HG02678 (cell line): ENCODE measurements around the gene VASN.
"Not testable (repeated sequence)": the region's sequence is repeated elsewhere in the genome, so short reads cannot be mapped to it uniquely, and the experiment has no call there.

Experiments
- ATAC-seq: cut with Tn5 transposase; IDR thresholded peaks from one replicate; pipeline ENCODE4 v1.9.1; 2021; ENCODE audit warnings: mild to moderate bottlenecking, moderate library complexity; ENCODE audit not compliant: unreplicated experiment

Gene VASN

DNA sequence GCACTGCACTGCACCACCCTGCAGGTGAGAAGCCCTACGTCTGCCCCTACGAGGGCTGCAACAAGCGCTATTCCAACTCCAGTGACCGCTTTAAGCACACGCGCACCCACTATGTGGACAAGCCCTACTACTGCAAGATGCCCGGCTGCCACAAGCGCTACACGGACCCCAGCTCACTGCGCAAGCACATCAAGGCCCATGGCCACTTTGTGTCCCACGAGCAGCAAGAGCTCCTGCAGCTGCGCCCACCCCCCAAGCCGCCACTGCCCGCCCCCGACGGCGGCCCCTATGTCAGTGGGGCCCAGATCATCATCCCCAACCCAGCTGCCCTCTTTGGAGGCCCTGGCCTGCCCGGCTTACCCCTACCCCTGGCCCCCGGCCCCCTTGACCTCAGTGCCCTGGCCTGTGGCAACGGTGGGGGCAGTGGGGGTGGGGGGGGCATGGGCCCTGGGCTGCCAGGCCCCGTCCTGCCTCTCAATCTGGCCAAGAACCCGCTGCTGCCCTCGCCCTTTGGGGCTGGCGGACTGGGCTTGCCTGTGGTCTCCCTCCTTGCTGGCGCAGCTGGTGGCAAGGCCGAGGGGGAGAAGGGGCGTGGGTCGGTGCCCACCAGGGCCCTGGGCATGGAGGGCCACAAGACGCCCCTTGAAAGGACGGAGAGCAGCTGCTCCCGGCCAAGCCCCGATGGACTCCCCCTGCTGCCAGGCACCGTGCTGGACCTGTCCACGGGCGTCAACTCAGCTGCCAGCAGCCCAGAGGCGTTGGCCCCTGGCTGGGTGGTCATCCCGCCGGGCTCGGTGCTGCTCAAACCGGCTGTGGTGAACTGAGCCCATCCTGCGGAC, 34.7 kb upstream of the VASN start:
- ATAC-seq = no peak

DNA sequence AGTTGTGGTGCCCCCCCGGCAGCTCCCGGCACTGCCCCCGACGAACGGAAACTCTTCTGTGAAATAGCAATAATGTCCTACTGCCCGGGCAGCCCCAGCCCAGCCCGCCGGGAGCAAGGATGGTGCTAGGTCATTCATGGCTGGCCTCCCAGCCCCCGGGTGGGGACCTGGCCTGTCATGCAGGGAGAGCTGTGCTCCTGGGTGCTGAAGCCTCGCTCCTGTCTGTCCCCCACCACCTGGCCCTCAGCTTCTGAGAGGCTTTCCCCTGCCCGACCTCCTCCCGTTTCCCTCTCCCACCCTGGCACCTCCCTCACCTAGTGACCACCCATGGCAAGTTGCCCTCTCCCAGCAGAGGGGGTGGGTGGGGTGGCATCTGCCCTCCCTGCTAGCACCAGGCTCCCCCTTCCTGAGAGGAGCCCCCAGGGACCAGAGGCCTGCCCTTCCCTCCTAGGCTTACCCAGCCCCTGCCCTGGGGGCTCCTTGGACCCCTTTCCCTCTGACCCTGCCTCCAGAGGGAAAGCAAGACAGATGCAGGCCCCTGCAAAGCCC, 34.0 kb upstream of the VASN start:
- no peak for ATAC-seq

DNA sequence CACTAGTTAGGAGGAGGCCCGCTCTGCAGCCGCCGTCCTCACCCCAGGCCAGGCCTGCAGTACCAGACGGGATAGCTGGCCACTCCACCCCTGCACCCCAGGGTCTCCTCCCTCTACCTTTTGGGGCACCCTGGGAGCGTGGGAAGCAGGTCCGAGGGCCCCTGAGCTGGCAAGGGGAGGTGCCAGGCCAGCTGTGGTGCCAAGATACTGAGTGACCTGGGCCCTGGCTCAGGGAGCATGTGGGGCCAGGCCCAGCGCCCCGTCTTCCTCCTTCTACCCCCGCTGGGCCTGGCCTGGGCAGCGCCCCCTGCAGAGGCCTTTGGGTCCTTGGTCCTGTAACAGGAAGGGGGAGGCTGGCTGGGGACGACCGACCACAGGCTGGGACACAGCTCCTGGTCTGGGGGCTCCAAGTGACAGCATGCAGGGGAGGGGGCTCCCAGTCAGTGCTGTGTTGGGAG, 33.5 kb upstream of the VASN start:
- no peak for ATAC-seq

DNA sequence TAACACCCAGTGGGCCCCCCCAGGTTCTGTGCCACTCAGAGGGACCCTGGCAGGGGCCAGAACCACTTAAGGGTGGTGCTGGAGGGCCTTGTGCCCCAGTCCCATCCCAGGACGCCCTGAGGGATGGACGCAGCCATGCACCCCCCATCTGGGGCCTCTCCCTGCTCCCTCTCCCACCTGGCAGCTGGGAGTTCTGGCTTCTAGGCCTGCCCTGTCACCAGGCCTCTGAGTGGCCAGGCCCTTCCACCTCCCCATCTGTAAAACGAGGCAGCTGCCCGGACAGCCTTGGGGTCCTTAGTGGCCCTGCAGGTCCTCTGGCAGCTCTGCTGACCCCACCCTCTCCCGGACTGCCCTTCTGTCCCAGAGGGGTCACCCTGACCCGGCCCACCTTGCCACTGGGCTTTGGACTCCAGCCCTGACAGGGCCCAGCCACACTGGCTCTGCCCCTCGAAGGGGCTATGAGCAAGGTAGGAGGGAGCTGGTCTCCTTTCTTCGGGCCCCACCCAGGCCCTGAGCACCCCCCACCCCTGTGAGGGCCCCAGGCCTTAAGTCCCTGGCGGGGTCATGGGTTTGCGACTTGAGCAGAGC, 32.8 kb upstream of the VASN start:
- ATAC-seq = no peak

DNA sequence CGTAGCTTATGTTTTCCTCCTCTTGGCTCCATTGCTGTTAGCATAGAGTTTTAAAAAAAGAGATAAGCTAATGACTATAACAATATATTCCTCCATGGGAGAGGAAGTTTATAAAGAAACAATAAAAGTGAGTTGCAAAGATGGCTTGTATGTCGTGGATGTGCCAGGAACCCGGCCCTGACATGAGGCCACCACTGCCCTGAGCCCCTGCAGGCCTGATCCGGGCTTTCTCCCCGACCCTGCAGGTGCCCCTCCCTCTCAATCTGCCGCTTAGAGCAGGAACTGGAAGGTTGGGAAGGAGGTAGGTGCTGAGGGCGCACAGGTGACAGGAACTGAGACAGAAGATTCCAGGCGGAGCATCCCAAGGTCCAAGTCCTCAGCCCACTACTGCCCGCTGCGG, 32.2 kb upstream of the VASN start:
- ATAC-seq = no peak

DNA sequence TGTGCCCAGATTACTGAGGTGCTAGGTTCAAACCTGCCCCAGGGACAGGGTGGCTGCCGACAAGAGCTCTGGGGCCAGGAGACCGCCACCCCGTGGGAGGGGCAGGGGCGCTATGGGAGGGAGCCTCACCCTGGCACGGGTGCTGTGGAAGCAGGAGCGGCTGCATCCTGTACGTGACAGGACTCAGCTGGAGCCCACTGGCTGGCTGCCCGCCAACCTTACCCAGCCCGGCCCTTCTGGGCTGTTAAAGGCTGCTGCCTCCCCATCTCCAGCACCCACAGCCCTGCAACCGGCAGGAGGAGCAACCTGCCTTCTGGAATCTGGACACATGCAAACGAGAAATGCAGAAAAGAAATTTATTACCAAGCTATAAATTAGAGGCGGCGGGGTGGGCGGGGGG, 31.7 kb upstream of the VASN start:
- ATAC-seq = no peak

DNA sequence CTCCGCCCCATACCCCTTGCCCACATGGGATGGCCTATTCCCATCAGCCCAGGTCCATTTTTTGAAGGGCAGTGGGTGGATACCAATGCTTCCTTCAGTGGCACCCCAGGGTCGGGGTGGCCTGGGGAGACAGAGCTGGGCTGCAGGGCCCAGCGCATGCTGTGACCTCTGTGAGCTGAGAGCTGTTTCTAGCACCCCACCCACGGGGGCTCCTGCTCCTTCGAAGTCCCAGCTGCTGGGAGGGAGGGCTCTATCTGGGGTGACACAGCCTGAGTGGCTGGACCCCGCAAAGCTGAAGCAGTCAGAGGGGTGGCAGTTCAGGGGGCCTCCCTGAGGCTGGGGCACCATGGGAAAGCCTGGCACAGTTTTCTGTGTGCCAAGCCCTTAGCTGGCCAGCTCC, 31.2 kb upstream of the VASN start:
- no peak for ATAC-seq

DNA sequence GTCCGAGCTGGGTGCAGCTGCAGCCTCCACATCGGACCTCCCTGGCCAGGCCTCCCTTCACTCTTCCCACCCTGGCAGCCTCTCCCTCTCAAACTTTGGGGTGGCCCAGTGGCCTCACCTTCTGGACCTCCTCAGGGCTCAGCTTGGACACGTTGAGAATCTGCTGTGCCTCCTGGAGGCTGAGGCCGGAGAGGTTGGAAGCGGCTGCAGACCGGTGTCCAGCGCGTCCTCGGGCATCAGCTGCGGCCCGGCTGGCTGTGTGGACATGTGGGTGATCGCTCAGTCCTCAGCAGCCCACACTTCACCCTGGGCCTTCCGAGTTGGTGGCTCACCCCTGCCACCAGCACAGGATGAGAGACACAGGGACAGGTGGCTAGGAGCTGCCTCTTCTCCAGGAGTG, 30.4 kb upstream of the VASN start:
- ATAC-seq = no peak

DNA sequence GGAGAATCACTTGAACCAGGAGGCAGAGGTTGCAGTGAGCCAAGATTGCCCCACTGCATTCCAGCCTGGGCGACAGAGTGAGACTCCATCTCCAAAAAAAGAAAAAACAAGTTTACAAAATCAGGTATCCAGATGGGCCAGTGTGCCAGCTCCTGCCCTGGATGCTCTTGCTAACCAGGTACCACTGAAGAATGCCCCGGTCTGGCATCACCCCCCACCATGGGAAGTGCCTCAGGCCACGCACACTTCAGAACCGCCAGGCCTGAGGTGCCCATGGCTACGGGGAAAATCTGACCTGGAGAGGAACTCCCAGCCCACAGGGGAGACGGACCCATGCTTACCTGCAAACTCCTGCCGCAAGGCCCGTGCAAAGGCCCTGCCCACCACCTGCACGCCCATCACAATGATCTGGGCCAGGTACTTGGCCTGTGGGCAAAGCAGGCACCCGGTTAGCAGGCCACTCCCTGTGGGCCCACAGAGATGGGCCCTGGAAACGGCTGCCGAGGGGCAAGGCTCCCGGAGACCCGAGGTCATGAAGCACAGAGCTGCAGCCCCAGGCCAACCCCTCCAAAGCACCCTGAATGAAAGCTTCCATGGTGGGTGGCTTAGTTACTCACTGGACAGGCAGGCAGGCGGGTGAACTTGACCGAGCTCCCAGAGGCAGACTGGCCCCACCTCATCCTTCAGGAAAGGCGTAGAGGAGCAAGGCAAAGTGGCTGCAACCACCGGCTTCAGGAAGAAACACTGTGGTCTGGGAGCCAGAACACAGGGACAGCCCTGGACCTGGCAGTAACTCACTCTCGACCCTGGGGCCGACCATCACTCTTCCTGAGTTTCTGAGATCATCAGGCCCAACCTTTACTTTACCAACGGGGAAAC, 28.5 kb upstream of the VASN start:
- ATAC-seq = no peak

DNA sequence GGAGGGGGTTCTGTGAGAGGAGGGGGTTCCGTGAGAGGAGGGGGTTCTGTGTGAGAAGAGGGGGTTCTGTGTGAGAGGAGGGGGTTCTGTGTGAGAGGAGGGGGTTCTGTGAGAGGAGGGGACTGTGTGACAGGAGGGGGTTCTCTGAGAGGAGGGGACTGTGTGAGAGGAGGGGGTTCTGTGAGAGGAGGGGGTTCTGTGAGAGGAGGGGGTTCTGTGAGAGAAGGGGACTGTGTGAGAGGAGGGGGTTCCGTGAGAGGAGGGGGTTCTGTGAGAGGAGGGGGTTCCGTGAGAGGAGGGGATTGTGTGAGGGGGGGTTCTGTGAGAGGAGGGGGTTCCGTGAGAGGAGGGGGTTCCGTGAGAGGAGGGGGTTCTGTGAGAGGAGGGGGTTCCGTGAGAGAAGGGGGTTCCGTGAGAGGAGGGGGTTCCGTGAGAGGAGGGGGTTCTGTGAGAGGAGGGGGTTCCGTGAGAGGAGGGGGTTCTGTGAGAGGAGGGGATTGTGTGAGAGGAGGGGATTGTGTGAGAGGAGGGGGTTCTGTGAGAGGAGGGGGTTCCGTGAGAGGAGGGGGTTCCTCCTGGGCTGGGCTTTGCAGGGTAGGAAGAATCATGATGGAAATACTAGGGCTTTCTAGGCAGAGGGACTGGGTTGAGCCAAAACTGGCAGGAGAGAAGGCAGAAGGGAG, 27.2 kb upstream of the VASN start:
- ATAC-seq = not testable (repeated sequence)

DNA sequence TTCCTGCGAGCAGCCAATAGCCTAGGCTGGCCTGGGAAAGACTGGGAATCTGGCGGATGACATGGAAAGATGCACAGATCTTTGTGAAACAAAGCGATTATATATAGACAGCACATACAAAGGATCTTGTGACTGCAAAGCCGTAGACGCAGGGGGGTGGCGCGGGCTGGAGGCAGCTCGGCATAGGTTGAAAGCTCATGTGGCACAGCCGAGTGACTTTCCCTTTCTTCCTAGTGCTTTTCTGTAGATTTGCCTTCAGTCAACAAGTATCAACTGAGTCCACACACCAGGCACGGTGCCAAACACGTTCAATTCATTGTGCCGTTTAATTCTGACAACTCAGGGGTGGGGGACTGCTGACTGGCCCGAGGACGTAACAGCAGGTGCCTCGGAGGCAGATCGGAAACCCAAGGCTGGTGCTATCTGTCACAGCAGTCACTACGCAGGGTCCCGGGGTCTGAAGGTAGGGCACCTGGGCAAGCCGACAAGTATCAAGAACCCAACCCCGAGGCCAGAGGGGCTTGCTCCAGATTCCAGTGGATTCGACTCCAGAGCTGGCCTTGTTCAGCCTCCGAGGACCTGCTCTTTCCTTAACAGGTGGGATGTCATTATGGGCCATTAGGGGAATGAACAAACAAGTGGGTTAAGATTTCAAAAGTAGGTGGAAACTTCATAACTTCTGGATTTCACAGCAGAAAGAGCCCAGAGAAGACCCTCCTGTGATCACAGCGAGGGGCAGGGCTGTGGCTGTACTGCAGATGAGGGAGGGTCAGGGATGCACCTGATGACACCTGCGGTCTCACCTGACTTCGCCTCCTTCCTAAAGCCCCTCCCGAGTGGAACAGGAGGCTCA, 26.4 kb upstream of the VASN start:
- ATAC-seq = no peak

DNA sequence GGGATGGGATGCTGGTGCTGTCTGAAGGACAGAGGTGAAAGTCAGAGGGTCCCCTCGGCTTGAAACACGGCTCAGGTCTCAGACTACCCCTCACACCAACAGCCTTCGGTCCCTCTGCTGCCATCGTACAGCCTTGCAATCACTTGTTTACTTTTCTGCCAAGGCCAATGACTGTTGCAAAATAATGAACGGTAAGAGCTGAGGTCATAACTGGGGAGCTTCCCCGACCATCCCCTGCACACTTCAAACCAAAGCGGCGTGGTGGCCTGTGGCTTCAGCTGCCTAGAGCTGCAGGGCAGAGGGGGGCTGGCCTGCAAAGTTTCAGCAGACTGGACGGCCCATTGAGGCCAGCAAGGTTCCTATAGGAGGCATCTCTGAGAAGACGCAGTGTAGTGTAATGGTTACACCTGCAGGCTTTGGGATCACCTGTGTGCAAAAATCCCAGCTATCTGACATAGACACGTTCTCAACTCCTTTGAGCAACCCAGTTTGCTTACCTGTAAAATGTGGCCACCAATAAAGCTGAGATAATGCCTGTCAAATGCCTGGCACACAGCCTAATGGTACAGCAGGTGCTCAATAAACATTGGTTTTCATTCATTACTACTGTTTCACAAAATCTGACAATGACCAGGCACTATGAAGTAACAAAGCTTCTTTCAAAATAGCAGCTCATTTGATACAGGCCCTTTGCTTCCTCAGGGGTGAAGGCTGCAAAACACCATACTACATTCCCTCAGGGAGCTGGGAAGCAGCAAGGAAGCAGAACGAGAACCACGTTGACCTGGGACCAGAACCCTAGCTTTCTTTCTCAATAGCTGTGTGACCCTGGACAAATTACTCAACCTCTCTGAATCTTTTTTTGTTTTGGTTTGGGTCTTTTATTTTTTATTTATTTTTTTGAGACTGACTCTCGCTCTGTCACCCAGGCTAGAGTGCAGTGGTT, 25.5 kb upstream of the VASN start:
- ATAC-seq = no peak

DNA sequence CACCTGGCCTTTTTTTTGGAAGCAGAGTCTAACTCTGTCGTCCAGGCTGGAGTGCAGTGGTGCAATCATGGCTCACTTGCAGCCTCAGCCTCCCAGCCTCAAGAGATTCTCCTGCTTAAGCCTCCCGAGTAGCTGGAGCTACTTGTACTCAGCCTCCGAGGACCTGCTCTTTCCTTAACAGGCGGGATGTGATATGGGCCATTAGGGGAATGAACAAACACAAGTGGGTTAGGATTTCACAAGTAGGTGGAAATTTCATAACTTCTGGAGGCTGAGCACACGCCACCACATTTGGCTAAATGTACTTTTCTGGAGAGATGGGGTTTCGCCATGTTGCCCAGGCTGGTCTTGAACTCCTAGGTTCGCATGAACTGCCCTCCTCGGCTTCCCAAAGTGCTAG, 24.6 kb upstream of the VASN start:
- ATAC-seq = no peak

DNA sequence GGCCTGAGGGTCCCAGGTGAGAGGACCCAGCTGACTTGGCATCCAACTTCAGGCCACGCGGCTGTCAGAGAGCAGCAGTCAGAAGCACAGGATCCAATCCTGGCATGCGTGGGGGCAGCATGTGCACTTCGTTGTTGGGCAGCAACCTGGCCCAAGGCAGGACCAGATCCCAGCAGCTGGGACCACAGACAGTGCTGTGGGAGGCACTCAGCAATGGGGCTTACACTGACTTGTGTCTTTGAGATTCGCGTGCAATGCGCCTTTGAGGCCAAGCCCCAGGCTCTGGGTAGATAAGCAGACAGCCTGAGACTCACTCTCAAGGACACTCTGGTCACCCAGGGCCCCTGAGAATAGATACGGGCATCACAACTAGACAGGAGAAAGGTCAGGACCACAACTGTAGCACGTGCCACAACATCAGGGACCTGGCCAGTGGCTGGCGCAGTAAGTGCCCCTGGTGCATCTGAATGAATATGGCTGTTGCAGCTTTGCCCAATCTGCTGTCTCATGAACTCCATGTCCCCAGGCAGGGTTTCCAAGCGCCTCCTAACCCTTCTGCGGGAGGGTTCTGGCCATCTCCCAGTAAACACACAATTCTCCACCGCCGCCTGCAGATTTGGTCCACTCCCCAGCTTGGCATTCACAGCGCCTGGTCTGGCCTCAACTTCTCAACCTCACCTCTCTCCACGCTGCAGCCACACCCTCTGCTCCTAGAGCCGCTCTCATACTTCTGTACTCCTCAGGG, 23.7 kb upstream of the VASN start:
- ATAC-seq = no peak

DNA sequence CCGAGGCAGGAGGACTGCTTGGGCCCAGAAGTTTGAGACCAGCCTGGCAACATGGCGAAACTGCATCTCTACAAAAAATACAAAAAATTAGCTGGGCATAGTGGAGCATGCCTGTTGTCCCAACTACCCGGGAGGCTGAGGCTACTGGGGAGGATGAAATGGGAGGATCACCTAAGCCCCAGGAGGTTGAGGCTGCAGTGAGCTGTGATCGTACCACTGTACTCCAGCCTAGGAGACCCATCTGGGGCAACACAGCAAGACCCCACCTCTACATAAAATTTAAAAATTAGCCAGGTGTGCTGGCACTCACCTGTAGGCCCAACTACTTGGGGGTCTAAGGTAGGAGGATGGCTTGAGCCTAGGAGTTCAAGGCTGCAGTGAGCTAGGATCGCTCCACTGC, 22.3 kb upstream of the VASN start:
- ATAC-seq = no peak

DNA sequence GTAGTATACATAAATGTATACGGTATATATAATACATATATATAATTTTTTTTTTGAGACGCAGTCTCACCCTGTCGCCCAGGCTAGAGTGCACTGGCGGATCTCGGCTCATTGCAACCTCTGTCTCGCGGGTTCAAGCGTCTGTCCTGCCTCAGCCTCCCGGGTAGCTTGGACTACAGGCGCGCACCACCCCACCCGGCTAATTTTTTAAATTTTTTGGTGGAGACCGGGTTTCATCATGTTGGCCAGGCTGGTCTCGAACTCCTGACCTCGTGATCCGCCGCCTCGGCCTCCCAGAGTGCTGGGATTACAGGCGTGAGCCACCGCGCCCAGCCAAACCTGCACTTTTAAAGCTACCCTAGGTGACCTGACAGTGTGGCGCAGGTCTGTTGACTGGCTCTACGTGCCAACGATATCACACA, 21.3 kb upstream of the VASN start:
- ATAC-seq = no peak

DNA sequence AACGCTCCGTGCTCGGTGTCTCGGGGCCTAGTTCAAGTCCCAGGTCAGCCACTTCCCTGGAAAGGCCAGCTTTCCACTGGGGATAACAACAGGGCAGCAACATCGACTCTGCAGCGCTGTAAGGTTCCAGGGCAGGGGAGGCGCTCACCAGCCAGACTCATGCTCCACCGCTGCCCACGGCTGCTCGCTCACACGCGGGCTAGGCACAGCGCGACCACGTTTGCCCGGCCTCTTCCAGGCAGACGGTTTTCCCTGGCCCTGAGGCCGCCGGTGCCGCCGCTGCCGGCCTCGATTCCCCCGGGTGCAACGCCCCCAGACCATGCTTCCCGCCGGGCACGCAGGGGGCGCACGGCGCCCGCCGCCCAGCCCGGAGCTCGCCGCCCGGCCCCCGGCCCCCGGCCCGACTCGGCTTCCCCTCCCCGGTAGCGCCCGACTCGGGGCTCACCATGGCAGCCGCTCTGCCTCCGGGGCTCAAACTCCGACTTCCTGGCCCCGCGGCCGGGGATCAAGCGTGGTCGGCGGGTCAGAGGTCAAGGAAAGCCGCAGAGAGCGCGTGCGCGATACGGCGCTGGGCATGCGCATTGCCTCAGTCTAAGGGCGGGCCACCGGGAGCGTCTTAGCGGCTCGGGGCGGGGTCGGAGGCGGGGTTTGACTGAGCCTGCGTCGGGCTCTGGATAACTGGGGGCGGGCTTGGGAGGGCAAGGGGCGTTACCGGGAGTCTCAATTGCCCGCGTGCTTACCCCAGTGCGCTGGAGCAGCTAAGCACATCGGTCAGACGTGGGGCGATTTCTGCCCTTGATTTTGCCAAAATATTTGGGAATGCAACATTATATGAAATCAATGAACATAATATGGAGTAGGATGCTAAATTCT, 20.6 kb upstream of the VASN start, which contains the start of gene PAM16:
PAM16 (minus strand) TSS at position 535 of the 873 bp plus-strand sequence; CDS start at position 448, 87 bp downstream.
- peak; percentile 91 for ATAC-seq
